ENCODE data around the gene RNU6-8.

DNA sequence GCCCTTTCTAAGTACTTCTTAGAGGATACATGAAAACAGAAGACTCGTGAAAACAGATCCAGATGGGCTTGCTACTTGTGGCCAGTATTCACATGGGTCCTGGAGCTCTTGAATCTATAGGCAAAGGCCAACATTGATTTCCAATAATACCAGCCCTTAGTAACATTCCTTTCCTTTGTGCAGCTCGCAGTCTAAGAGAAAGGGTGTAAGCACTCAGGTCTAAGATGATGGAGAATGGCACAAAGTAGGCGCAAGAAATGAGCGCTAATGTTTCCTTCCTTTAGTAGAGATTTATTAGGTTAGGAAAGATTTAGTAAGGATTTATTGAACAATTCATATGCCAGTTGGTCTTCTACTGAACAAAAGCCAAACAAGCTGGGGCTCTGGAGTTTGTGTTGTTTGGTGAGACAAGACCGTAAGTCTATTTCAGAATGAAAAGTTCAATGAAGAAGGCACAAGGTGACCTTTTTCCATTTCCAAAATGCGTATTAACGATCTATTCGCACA lies 525 bp downstream of the RNU6-8 start:
- TF ChIP-seq, protein P1, sequence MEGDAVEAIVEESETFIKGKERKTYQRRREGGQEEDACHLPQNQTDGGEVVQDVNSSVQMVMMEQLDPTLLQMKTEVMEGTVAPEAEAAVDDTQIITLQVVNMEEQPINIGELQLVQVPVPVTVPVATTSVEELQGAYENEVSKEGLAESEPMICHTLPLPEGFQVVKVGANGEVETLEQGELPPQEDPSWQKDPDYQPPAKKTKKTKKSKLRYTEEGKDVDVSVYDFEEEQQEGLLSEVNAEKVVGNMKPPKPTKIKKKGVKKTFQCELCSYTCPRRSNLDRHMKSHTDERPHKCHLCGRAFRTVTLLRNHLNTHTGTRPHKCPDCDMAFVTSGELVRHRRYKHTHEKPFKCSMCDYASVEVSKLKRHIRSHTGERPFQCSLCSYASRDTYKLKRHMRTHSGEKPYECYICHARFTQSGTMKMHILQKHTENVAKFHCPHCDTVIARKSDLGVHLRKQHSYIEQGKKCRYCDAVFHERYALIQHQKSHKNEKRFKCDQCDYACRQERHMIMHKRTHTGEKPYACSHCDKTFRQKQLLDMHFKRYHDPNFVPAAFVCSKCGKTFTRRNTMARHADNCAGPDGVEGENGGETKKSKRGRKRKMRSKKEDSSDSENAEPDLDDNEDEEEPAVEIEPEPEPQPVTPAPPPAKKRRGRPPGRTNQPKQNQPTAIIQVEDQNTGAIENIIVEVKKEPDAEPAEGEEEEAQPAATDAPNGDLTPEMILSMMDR (IDR thresholded peaks at IDR 0.05; ENCODE audit: low read depth, low read length), result no peak
- TF ChIP-seq, protein P2, sequence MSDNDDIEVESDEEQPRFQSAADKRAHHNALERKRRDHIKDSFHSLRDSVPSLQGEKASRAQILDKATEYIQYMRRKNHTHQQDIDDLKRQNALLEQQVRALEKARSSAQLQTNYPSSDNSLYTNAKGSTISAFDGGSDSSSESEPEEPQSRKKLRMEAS (IDR thresholded peaks at IDR 0.05; ENCODE audit: low read depth, low read length), result no peak
- no peak for TF ChIP-seq POLR2A (IDR thresholded peaks at IDR 0.05; ENCODE audit: extremely low read depth, insufficient read length)
